Myocyte (in vitro differentiated cells): ENCODE data around the gene ME2. TPM values are rescaled to one million over a fixed set of nuclear protein-coding genes. Genes with fewer than 3 reads are reported as not detected.
"Not testable (repeated sequence)": the region's sequence is repeated elsewhere in the genome, so short reads cannot be mapped to it uniquely, and the experiment has no call there.

Experiments
- DNase-seq: peaks from one replicate; pipeline ENCODE4 v3.0.0-alpha.2; 2012; ENCODE audit warnings: low read depth
- total RNA-seq: library from RNA; depleted of rRNA; stranded (reverse); fragments of >200 nt; gene quantifications from 2 replicates; pipeline ENCODE4 v1.2.3, GENCODE V29; 2014

ME2 gene
- total RNA-seq, 1 donor from 2014 or later, result 21.8 TPM

GRCh38 chr18:50969448-50969847 is 90.5 kb downstream of the ME2 start:
- no peak for DNase-seq

GRCh38 chr18:50970006-50970405 is 91.1 kb downstream of the ME2 start:
- DNase-seq, result no peak

- not testable (repeated sequence) for DNase-seq
These were observed 93.5 kb downstream of the ME2 start for GRCh38 chr18:50972404-50972803.

GRCh38 chr18:50973367-50974126 is 94.6 kb downstream of the ME2 start:
- peak; percentile 63 for DNase-seq

- no peak for DNase-seq
These were observed 98.3 kb downstream of the ME2 start for GRCh38 chr18:50977037-50977760.

- DNase-seq, result no peak
These were observed 102.5 kb downstream of the ME2 start for GRCh38 chr18:50981381-50981780.

GRCh38 chr18:50982086-50982801 is 103.3 kb downstream of the ME2 start:
- no peak for DNase-seq

GRCh38 chr18:50982802-50983179 is 103.9 kb downstream of the ME2 start:
- no peak for DNase-seq

- DNase-seq, result peak; percentile 77
These were observed 107.6 kb downstream of the ME2 start for GRCh38 chr18:50986360-50987087.

- no peak for DNase-seq
These were observed 108.3 kb downstream of the ME2 start for GRCh38 chr18:50987261-50987660.

GRCh38 chr18:50989711-50990110 is 110.8 kb downstream of the ME2 start:
- peak; percentile 25 for DNase-seq

GRCh38 chr18:50992351-50992762 is 113.4 kb downstream of the ME2 start:
- no peak for DNase-seq

GRCh38 chr18:50994031-50994430 is 115.1 kb downstream of the ME2 start:
- no peak for DNase-seq

GRCh38 chr18:51003174-51003573 is 124.3 kb downstream of the ME2 start:
- not testable (repeated sequence) for DNase-seq

Other genes with a start within 250 kb of the ME2 start
- not detected in 2 replicates for gene MRO, start 59.1 kb upstream of the ME2 start, total RNA-seq
- gene ELAC1, start 88.9 kb downstream of the ME2 start, total RNA-seq, result 3.2 and 3.5 TPM in 2 replicates
- gene SMAD4, start 151.1 kb downstream of the ME2 start, total RNA-seq, result 130 and 132 TPM in 2 replicates